T-helper 1 cell treated with Interleukin-12 subunit alpha and Interleukin-12 subunit beta and Interleukin-4 antibody, amounts not matched to agents 30 ng/mL and 1 ng/mL, for 36 hours (primary cell): ENCODE measurements around the gene SORBS2. TPM values are rescaled to one million over a fixed set of nuclear protein-coding genes. Genes with fewer than 3 reads are reported as not detected.
"Not testable (repeated sequence)": the region's sequence is repeated elsewhere in the genome, so short reads cannot be mapped to it uniquely, and the experiment has no call there.

Experiments
- intact Hi-C: fragments of 100-400 bp; cut with micrococcal nuclease; formaldehyde crosslinking; loops from one replicate; pipeline ENCODE4 v1.15.1; 2024
- total RNA-seq: library from RNA; stranded (reverse); gene quantifications from 2 replicates; pipeline ENCODE4 v1.2.3, GENCODE V29; 2022

The SORBS2 gene, protein sequence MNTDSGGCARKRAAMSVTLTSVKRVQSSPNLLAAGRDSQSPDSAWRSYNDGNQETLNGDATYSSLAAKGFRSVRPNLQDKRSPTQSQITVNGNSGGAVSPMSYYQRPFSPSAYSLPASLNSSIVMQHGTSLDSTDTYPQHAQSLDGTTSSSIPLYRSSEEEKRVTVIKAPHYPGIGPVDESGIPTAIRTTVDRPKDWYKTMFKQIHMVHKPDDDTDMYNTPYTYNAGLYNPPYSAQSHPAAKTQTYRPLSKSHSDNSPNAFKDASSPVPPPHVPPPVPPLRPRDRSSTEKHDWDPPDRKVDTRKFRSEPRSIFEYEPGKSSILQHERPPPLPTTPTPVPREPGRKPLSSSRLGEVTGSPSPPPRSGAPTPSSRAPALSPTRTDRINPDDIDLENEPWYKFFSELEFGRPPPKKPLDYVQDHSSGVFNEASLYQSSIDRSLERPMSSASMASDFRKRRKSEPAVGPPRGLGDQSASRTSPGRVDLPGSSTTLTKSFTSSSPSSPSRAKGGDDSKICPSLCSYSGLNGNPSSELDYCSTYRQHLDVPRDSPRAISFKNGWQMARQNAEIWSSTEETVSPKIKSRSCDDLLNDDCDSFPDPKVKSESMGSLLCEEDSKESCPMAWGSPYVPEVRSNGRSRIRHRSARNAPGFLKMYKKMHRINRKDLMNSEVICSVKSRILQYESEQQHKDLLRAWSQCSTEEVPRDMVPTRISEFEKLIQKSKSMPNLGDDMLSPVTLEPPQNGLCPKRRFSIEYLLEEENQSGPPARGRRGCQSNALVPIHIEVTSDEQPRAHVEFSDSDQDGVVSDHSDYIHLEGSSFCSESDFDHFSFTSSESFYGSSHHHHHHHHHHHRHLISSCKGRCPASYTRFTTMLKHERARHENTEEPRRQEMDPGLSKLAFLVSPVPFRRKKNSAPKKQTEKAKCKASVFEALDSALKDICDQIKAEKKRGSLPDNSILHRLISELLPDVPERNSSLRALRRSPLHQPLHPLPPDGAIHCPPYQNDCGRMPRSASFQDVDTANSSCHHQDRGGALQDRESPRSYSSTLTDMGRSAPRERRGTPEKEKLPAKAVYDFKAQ (N-terminal part only)
- total RNA-seq, result not detected in 2 replicates

DNA sequence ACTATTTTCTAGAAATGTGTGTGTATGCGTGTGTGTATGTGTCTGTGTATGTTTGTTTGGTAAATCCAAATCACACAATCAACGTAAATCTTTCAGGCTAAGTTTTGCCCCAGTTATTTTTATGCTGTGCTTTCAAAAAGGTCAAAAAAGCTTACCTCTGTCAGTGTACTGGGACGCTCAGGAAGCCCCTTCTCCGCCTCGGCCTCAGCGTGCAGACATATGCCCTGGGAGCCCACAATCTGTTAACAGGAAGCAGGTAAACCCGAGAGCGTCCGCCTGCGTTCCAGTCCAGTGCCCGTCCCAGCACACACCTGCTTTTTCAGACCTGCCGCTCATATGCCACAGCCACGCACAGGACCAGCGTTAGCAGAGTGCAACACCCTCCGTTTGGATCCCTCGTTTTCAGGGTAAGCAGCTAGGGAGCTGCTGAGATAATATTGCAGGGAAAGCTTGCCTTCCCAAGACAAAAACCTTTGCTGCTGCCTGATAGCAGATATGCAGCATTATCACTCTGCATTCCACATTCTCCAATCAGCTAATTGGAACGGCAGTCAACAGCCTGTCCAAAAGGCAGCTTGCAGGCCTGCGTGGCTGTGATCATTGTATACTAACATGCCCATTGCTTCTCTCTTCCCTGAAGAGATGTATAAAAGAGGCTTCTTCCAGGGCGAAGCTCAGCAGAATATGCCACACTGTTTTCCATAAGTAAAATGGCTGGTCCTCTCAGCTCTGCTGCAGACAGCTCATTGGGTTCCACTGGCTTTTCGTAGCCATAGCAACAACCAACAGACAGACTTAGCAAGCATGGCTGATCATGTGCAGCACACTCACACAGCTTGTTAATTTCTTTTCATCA lies at the start of gene SORBS2:
Gene SORBS2, minus strand, starts transcription at position 686 of the 856 bp plus-strand sequence. CDS start 121,623 bp downstream, outside the sequence.
- intact Hi-C loops, result no loop called here

DNA sequence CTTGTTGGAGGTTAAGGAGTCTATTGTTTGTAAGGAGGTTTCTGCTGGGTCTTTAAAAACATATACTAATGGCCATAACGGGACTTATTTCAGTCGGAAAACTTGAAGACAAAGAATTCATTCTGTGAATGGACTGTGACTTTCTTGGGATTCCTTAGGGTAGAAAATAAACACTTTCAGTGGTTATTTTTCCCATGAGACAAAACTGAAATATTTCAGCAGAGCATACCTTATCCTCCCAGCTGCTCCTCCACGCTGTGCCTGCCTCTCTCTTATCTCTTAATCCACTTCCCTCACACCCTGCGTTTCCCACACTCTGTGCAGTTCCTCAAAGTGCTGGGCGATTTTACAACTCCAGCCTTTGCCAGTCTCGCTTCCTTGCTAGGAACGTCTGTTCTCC lies 47.1 kb upstream of the SORBS2 start:
- intact Hi-C loops, result no loop called here

DNA sequence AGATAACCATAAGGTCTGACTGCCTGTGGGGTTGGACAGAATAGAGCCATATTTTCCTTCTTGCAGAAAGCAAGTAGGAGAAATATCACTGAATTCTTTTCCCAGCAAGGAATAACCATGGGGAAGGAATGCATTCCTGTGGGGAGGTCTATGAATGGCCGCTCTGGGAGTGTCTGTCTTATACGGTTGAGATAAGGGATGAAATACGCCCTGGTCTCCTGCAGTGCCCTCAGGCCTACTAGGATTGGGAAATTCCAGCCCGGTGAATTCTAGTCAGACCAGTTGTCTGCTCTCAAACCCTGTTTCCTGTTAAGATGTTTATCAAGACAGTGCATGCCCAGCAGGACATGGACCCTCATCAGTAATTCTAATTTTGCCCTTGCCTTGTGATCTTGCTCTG lies 45.6 kb upstream of the SORBS2 start:
- intact Hi-C loops, result not testable (repeated sequence)

DNA sequence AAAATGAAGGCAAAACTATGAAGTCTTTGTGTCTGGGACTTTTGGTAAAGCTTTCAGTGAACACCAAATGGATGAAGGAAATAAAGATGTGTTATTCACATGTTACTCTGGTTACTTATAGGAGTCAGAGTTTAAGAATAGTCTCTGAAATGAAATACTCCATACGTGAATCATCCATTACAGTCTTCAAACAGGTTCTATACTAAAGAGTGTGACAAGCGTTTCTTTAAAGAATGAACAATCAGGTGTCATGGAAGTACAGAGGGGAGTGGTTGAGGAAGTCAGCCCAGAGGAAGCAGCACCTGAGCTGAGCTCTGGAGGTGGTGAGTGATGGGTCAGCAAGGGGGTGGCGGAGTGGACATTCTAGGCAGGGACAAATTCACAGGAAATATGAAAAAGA lies 41.8 kb upstream of the SORBS2 start:
- intact Hi-C loops, result no loop called here

DNA sequence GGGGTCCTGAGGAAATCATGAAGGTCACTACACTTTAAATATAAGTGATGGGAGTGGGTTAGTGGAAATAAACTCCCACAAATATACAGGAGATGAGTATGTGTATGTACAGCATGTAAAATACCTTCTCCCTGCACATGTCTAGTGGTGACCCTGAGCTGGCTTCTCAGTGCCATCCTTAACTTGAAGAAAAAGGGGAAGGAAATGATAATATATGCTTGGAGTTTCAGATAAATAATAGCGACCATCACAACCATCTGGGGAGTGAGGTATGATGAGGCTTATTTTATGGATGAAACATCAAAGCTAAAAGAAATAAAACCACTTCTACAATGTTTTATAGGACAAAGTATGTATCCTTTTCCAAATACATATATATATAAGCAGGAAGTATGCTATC lies 41.0 kb upstream of the SORBS2 start:
- intact Hi-C loops, result no loop called here

DNA sequence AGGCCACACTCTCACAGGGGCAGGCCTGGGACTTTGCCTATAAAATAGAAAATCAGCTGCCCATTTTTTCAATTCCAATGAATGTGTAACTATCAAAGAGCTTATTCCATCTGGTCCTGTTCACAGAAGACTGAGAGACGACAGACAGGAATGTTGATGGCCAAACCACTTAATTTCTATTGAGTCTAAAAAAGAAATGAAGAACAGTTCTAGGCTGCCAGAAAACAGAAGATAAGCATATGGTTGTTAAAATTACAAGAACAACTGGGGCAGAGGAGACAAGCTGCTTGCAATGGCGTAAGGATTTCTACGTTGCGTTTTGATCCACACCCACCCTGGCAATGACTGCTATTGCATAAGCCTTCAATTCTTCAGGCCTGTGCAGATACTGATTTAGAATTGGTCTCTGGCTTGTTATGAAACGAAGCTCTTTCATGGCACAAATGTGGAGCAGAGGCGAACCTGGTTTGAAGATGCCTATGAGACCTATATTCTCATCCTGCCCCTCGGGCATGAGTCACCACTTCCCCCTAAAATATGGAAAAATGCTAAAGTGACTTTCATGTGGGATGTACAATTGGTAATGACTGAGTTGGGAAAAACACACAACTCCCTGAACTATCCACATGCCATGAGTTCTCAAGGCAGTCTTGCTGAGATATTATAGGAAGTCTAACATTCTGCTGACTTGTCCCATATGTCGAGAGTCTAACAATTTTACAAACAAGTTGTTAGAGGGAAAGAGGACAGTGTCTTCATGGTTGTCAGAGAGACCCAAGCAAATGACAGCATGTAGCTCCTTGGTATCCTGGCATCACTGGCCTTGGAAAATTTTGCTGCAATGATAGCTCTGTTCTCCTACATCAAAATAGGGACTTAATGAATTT lies 37.9 kb upstream of the SORBS2 start:
- intact Hi-C loops, result no loop called here

DNA sequence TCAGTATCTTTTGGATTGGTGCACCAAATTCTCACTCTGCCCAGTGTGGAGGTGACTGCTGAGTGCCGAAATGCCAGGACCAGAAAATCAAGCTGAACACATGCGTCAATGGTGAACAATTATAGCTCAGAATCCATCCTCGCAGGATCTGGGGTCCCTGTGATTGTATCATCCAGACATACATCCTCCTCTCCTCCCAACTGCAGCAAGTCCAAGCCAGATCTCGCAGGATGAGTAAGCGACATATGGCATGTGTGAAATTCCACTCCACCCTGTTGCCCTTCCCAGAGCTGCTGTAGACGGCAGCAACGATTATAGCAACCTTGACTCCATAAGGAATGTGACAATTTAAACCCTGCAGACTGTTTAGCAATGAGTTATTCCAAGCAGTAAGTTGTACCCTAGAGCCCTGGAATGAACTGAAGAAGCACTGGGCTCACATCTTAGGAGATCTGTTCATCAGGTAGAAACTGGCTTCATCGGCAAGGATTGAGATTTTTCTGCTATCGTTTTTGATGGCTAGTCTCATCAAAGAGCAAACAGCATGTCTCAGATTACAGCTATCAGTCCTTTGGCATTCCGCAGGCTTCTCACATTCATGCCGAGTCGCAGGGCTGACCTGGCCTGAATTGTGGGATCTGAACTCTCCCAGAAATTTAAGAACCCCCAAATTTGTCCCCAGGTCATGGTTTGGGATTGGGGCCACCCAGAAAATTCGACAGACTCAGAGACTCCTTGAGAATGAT lies 35.5 kb upstream of the SORBS2 start:
- intact Hi-C loops, result no loop called here

DNA sequence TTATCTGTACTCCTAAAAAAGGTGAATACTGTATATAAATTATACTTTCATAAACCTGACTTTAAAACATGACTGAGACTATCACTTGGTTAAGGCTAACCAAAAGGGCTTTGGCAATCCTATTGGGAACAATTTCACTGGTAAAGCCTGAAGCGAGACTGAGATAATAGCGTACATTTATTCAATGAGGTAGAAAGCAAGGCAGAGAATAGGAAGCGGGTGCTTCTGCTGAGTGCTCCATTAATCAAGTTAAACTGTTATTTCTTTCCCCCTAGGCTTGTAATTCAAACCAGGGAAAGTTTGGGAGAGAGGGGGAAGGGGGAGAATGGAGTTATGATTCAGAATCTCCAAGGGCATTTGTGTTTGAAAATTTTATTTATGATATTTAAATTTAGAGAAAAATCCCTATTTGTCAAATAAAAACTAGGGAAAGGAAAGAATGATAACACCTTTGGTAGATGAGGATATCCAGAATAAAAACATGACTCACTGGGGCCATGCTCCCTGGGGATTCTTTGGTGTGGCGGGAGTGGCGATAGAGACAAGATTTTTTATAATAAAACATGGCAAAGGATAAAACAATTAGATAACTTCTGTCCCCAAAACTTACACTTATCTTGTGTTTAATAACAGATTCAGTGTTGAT lies 34.6 kb upstream of the SORBS2 start:
- intact Hi-C loops, result no loop called here

DNA sequence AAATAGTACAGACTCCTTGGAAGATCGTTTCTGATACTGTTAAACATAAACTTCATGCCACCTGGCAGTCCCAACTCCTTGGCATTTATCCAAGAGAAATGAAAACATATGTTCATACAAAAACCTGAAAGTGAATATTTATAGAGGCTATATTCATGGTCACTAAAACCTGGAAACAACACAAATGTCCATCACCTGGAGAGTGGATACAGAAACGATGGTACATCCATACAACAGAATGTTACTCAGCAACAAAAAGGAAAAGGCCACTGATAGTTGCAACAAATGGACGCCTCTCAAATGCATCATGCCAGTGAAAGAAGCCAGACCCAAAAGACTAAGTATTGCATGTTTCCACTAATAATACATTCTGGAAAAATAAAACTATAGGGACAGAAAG lies 34.0 kb upstream of the SORBS2 start:
- intact Hi-C loops, result no loop called here

DNA sequence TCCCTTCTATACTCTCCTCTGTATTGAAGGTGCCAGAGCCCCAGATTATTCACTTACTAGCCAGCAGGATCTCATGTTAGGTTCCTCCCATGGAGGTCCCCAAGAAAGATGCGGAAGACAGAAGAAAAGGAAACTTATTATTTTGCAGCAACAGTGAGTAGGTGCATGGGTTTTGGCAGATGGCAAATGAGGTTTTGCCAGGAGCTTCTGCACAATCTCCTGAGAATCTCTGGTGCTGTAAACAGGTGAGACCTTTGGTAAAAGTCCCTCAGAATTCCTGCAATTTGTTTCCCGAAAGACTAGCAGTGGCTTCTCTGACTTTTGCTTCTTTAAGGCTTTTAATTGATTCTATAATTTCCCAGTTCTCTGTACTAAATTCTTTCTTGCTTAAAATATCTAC lies 29.5 kb upstream of the SORBS2 start:
- intact Hi-C loops, result no loop called here

DNA sequence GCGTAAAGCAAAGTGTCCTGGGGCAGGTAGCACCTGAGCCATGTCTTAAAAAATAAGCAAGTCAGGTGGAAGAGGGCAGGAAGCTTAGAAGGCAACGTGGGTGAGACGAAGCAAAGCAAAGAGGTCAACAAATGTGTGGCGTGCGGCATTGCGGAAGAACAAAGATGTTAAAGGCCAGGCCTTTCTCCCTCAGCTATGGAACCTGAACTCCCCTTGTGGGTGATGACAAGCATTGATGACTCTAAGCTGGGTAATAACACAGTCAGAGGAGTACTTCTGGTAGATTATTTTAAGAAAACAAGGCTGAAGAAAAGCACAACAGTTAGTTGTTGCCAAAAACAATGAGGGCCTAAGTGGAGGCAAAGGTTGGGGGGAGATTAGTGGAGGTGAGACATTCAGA lies 29.0 kb upstream of the SORBS2 start:
- intact Hi-C loops, result no loop called here

DNA sequence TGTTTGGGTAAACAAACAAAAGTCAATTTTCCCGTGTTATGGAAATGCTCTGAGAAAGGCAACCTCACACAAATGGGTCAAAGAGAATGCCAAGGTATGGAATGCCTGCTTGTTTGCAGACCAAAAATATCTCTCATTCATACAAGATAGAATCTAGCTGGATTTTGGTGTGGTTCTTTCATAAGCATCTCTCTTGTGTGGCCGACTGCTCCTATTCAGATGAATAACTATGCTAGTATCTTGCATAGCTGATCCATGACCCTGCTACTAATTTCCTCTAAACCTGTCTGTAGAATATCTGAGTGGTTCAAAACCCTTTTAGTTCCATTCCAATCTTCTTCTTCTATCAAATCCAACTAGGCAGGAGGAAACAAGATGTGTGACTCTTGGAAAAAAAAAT lies 28.2 kb upstream of the SORBS2 start:
- intact Hi-C loops, result no loop called here

DNA sequence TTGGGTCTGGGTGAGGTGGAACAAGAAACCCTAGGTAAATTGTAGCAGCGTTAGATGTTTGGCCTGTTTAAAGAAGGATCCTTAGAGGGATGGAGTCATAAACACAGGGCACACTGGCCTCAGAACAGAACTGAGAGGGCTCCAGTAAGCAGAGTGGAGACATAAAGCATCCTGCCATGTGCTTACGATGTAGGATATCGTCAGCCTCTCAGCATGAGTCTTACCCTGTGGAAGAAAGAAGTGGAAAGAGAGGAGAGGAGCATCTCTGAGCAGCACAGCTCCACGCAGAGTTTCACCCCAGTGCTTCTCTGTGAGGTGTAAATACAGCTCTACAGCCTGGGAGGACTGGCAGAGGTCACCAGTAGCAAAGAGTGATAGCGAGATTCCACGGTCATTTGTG lies 27.8 kb upstream of the SORBS2 start:
- intact Hi-C loops, result no loop called here

DNA sequence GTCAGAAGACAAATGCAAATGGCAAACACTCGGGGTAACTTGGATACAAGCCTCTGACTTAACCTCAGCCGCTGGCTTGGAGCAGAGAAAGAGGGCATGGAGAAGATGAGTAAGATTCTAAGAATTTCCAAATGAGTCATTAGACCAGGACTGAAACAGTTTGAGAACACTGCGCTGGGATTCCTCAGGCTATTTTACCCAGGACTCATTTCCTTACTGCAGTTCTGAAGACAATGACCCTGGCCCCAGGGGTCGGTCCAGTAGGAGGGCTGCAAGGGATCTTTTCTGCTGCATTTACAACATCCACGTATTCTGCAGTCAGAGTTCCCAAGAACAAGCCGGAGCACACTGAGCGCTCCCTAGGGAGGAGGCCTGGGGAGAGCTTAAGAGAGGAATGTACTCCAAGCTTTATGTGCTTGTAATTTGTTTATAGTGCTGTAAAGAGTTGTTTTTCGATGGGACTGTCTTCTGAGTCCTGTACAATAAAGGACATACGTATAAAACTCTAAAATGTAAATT lies 27.3 kb upstream of the SORBS2 start:
- intact Hi-C loops, result no loop called here

DNA sequence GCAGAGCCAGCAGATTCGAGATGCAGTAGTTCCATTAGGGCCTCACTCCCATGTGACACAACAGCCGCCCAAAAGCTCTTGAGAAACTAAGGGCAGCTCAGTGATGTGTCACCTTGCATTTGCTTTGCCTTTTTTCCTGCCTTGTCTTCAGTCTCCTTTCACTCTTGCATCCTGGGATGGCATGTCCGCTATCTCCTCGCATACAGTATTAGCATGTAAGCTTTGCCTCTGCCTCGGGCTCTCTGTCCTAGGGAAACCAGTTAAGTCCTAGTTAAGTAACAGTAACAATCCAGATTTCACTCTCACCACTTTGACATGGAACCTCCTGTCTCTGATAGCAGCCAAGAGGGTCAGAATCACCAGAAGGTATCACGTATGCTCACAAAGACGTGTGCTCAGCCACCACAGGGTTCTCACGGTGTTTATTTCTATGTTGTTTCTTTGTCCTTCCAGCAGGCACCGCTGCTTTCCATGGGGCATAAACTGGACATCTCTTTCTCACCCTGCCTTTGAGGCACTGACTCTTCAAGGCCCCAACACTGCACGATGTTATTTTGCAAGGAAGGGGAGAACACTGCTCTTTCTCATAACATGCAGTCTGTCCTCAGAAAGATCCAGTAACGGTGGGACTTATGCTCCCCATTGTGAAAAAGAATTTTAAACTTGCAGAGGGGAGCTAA lies 26.7 kb upstream of the SORBS2 start:
- intact Hi-C loops, result no loop called here

DNA sequence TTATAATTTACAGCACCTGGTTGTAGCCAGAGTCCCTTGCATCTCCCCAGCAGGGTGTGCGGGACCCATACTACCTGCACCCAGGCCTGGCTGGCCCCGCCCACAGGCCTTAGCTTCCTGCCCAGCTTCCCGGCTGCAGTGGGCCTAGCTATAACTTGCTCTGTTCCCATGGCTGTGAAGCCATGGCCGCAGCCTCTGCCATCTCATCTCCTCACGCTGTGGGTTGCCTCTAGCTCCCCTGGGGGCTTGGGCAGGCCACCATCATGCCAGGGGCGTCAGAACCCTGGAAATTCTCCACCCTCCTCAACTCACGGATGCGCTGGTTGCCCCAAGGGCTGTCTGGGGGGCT lies 26.1 kb upstream of the SORBS2 start:
- intact Hi-C loops, result no loop called here

DNA sequence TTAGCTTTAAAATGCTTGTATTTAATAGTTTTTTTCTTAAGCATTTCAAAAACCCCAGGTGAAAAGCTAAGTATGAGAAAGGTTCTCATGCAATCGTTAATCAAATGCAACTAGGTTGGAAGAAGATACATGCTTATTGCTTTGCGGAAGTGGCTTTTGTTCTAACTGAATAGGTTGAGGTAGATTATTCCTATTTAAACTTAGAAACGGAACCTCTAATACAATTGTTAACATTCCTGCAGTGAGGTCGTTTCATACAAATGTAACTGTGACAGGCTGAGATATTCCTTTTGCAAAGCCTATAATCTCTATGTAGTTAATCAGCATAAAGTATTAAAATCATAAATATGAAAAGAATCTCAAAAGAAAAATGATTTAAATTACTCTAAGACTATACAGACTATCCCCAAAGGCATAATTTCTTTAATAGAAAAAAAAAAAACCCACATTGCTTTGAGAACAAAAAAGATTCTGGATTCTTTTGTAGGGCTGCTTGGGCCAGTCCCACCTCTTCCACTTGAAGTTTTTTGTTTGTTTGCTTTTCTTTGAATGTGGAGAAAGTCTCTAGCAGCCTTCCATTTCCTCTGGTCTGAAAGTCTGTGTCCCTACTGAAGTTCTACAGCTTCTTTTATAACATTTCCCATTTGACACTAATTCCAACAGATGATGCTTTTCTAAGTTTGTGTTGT lies 25.6 kb upstream of the SORBS2 start:
- intact Hi-C loops, result no loop called here
